Measurements from ENCODE around the gene DYNC1LI2.
"Not testable (repeated sequence)": the region's sequence is repeated elsewhere in the genome, so short reads cannot be mapped to it uniquely, and the experiment has no call there.

Gene DYNC1LI2

GRCh38 chr16:66691234-66691633, 60.2 kb downstream of the DYNC1LI2 start:
- H3K9me3 ChIP-seq (ENCODE audit: control insufficient read depth in 2 of 2, low read length in 2 of 2), result no peaks in the 10 kb centered on the region
- peaks cover 11 to 38% of the 10 kb centered on the region in 2 donors for H3K4me1 ChIP-seq (ENCODE audit: control insufficient read depth in 2 of 2, insufficient read depth in 2 of 2, low read length in 2 of 2)
- H3K9ac ChIP-seq (ENCODE audit: low read depth in 1 of 2, low read length in 2 of 2), result no peak overlapping the region
- H3K4me3 ChIP-seq (ENCODE audit: low read length in 2 of 2), result no peak overlapping the region
- no peaks in the 10 kb centered on the region for H3K36me3 ChIP-seq (ENCODE audit: control insufficient read depth in 2 of 2, insufficient read depth in 2 of 2, low read length in 2 of 2)
- H3K27me3 ChIP-seq (ENCODE audit: control insufficient read depth in 2 of 2, insufficient read depth in 2 of 2, low read length in 2 of 2), result no peaks in the 10 kb centered on the region
- H3K27ac ChIP-seq (ENCODE audit: low read depth in 2 of 2, low read length in 2 of 2), result peak overlapping the region in 1 of 2 donors; percentile 39

- H3K27me3 ChIP-seq (ENCODE audit: control insufficient read depth in 2 of 2, insufficient read depth in 2 of 2, low read length in 2 of 2), result no peaks in the 10 kb centered on the region
- no peak overlapping the region for H3K9ac ChIP-seq (ENCODE audit: low read depth in 1 of 2, low read length in 2 of 2)
These were observed 61.1 kb downstream of the DYNC1LI2 start for GRCh38 chr16:66690106-66690847.

GRCh38 chr16:66689282-66689681, 62.1 kb downstream of the DYNC1LI2 start:
- no peaks in the 10 kb centered on the region for H3K9me3 ChIP-seq (ENCODE audit: control insufficient read depth in 2 of 2, low read length in 2 of 2)

More at GRCh38 chr16:66690106-66690847, 61.1 kb downstream of the DYNC1LI2 start:
- H3K4me1 ChIP-seq (ENCODE audit: control insufficient read depth in 2 of 2, insufficient read depth in 2 of 2, low read length in 2 of 2), result peaks cover 6 to 30% of the 10 kb centered on the region in 2 donors
- H3K9me3 ChIP-seq (ENCODE audit: control insufficient read depth in 2 of 2, low read length in 2 of 2), result no peaks in the 10 kb centered on the region
- H3K4me3 ChIP-seq (ENCODE audit: low read length in 2 of 2), result no peak overlapping the region
- no peaks in the 10 kb centered on the region for H3K36me3 ChIP-seq (ENCODE audit: control insufficient read depth in 2 of 2, insufficient read depth in 2 of 2, low read length in 2 of 2)
- no peak overlapping the region for H3K27ac ChIP-seq (ENCODE audit: low read depth in 2 of 2, low read length in 2 of 2)

GRCh38 chr16:66687906-66688625, 63.3 kb downstream of the DYNC1LI2 start:
- no peaks in the 10 kb centered on the region for H3K36me3 ChIP-seq (ENCODE audit: control insufficient read depth in 2 of 2, insufficient read depth in 2 of 2, low read length in 2 of 2)
- peaks cover 0 to 19% of the 10 kb centered on the region in 2 donors for H3K4me1 ChIP-seq (ENCODE audit: control insufficient read depth in 2 of 2, insufficient read depth in 2 of 2, low read length in 2 of 2)
- H3K27ac ChIP-seq (ENCODE audit: low read depth in 2 of 2, low read length in 2 of 2), result no peak overlapping the region
- H3K9ac ChIP-seq (ENCODE audit: low read depth in 1 of 2, low read length in 2 of 2), result no peak overlapping the region
- H3K27me3 ChIP-seq (ENCODE audit: control insufficient read depth in 2 of 2, insufficient read depth in 2 of 2, low read length in 2 of 2), result no peaks in the 10 kb centered on the region
- H3K9me3 ChIP-seq (ENCODE audit: control insufficient read depth in 2 of 2, low read length in 2 of 2), result no peaks in the 10 kb centered on the region
- no peak overlapping the region for H3K4me3 ChIP-seq (ENCODE audit: low read length in 2 of 2)

More at GRCh38 chr16:66689282-66689681, 62.1 kb downstream of the DYNC1LI2 start:
- no peaks in the 10 kb centered on the region for H3K36me3 ChIP-seq (ENCODE audit: control insufficient read depth in 2 of 2, insufficient read depth in 2 of 2, low read length in 2 of 2)
- no peak overlapping the region for H3K9ac ChIP-seq (ENCODE audit: low read depth in 1 of 2, low read length in 2 of 2)
- no peak overlapping the region for H3K4me3 ChIP-seq (ENCODE audit: low read length in 2 of 2)
- no peaks in the 10 kb centered on the region for H3K27me3 ChIP-seq (ENCODE audit: control insufficient read depth in 2 of 2, insufficient read depth in 2 of 2, low read length in 2 of 2)
- H3K4me1 ChIP-seq (ENCODE audit: control insufficient read depth in 2 of 2, insufficient read depth in 2 of 2, low read length in 2 of 2), result peaks cover 0 to 23% of the 10 kb centered on the region in 2 donors
- no peak overlapping the region for H3K27ac ChIP-seq (ENCODE audit: low read depth in 2 of 2, low read length in 2 of 2)

- H3K4me1 ChIP-seq (ENCODE audit: control insufficient read depth in 2 of 2, insufficient read depth in 2 of 2, low read length in 2 of 2), result peaks cover 0 to 13% of the 10 kb centered on the region in 2 donors
- H3K36me3 ChIP-seq (ENCODE audit: control insufficient read depth in 2 of 2, insufficient read depth in 2 of 2, low read length in 2 of 2); H3K27ac ChIP-seq (ENCODE audit: low read depth in 2 of 2, low read length in 2 of 2); H3K4me3 ChIP-seq (ENCODE audit: low read length in 2 of 2); H3K27me3 ChIP-seq (ENCODE audit: control insufficient read depth in 2 of 2, insufficient read depth in 2 of 2, low read length in 2 of 2); H3K9me3 ChIP-seq (ENCODE audit: control insufficient read depth in 2 of 2, low read length in 2 of 2); H3K9ac ChIP-seq (ENCODE audit: low read depth in 1 of 2, low read length in 2 of 2): not testable (repeated sequence)
These were observed 65.8 kb downstream of the DYNC1LI2 start for GRCh38 chr16:66685501-66686115.

- no peaks in the 10 kb centered on the region for H3K27me3 ChIP-seq (ENCODE audit: control insufficient read depth in 2 of 2, insufficient read depth in 2 of 2, low read length in 2 of 2)
- H3K36me3 ChIP-seq (ENCODE audit: control insufficient read depth in 2 of 2, insufficient read depth in 2 of 2, low read length in 2 of 2), result peaks cover 0 to 5% of the 10 kb centered on the region in 2 donors
- no peaks in the 10 kb centered on the region for H3K9me3 ChIP-seq (ENCODE audit: control insufficient read depth in 2 of 2, low read length in 2 of 2)
- no peaks in the 10 kb centered on the region for H3K4me1 ChIP-seq (ENCODE audit: control insufficient read depth in 2 of 2, insufficient read depth in 2 of 2, low read length in 2 of 2)
- no peak overlapping the region for H3K9ac ChIP-seq (ENCODE audit: low read depth in 1 of 2, low read length in 2 of 2)
- H3K27ac ChIP-seq (ENCODE audit: low read depth in 2 of 2, low read length in 2 of 2), result no peak overlapping the region
- H3K4me3 ChIP-seq (ENCODE audit: low read length in 2 of 2), result no peak overlapping the region
These were observed 69.1 kb downstream of the DYNC1LI2 start for GRCh38 chr16:66682271-66682670.

- Histone ChIP-seq H3K9me3 (ENCODE audit: control insufficient read depth in 2 of 2, low read length in 2 of 2) (no peaks in the 10 kb centered on the region), H3K27ac (ENCODE audit: low read depth in 2 of 2, low read length in 2 of 2) (no peak overlapping the region), H3K36me3 (ENCODE audit: control insufficient read depth in 2 of 2, insufficient read depth in 2 of 2, low read length in 2 of 2) (peaks cover 0 to 5% of the 10 kb centered on the region in 2 donors), H3K4me1 (ENCODE audit: control insufficient read depth in 2 of 2, insufficient read depth in 2 of 2, low read length in 2 of 2) (no peaks in the 10 kb centered on the region), H3K4me3 (ENCODE audit: low read length in 2 of 2) (no peak overlapping the region), H3K9ac (ENCODE audit: low read depth in 1 of 2, low read length in 2 of 2) (no peak overlapping the region), H3K27me3 (ENCODE audit: control insufficient read depth in 2 of 2, insufficient read depth in 2 of 2, low read length in 2 of 2) (no peaks in the 10 kb centered on the region)
These were observed 69.7 kb downstream of the DYNC1LI2 start for GRCh38 chr16:66681676-66682075.

- peaks cover 0 to 5% of the 10 kb centered on the region in 2 donors for H3K36me3 ChIP-seq (ENCODE audit: control insufficient read depth in 2 of 2, insufficient read depth in 2 of 2, low read length in 2 of 2)
- H3K9me3 ChIP-seq (ENCODE audit: control insufficient read depth in 2 of 2, low read length in 2 of 2), result no peaks in the 10 kb centered on the region
- no peak overlapping the region for H3K27ac ChIP-seq (ENCODE audit: low read depth in 2 of 2, low read length in 2 of 2)
- no peaks in the 10 kb centered on the region for H3K27me3 ChIP-seq (ENCODE audit: control insufficient read depth in 2 of 2, insufficient read depth in 2 of 2, low read length in 2 of 2)
- H3K4me3 ChIP-seq (ENCODE audit: low read length in 2 of 2), result no peak overlapping the region
- no peak overlapping the region for H3K9ac ChIP-seq (ENCODE audit: low read depth in 1 of 2, low read length in 2 of 2)
- no peaks in the 10 kb centered on the region for H3K4me1 ChIP-seq (ENCODE audit: control insufficient read depth in 2 of 2, insufficient read depth in 2 of 2, low read length in 2 of 2)
These were observed 73.1 kb downstream of the DYNC1LI2 start for GRCh38 chr16:66678337-66678736.

GRCh38 chr16:66677836-66678235, 73.6 kb downstream of the DYNC1LI2 start:
- no peak overlapping the region for H3K9ac ChIP-seq (ENCODE audit: low read depth in 1 of 2, low read length in 2 of 2)
- H3K4me3 ChIP-seq (ENCODE audit: low read length in 2 of 2), result no peak overlapping the region
- H3K27me3 ChIP-seq (ENCODE audit: control insufficient read depth in 2 of 2, insufficient read depth in 2 of 2, low read length in 2 of 2), result no peaks in the 10 kb centered on the region
- no peaks in the 10 kb centered on the region for H3K9me3 ChIP-seq (ENCODE audit: control insufficient read depth in 2 of 2, low read length in 2 of 2)
- no peak overlapping the region for H3K27ac ChIP-seq (ENCODE audit: low read depth in 2 of 2, low read length in 2 of 2)
- H3K36me3 ChIP-seq (ENCODE audit: control insufficient read depth in 2 of 2, insufficient read depth in 2 of 2, low read length in 2 of 2), result peaks cover 0 to 5% of the 10 kb centered on the region in 2 donors
- no peaks in the 10 kb centered on the region for H3K4me1 ChIP-seq (ENCODE audit: control insufficient read depth in 2 of 2, insufficient read depth in 2 of 2, low read length in 2 of 2)

GRCh38 chr16:66677179-66677578, 74.2 kb downstream of the DYNC1LI2 start:
- Histone ChIP-seq H3K36me3 (ENCODE audit: control insufficient read depth in 2 of 2, insufficient read depth in 2 of 2, low read length in 2 of 2) (peaks cover 0 to 5% of the 10 kb centered on the region in 2 donors), H3K9me3 (ENCODE audit: control insufficient read depth in 2 of 2, low read length in 2 of 2) (no peaks in the 10 kb centered on the region), H3K9ac (ENCODE audit: low read depth in 1 of 2, low read length in 2 of 2) (no peak overlapping the region), H3K27ac (ENCODE audit: low read depth in 2 of 2, low read length in 2 of 2) (no peak overlapping the region), H3K27me3 (ENCODE audit: control insufficient read depth in 2 of 2, insufficient read depth in 2 of 2, low read length in 2 of 2) (no peaks in the 10 kb centered on the region), H3K4me3 (ENCODE audit: low read length in 2 of 2) (no peak overlapping the region), H3K4me1 (ENCODE audit: control insufficient read depth in 2 of 2, insufficient read depth in 2 of 2, low read length in 2 of 2) (no peaks in the 10 kb centered on the region)

Data from mucosa of rectum (tissue), 2 donors.